ENCODE results near the gene AKIRIN2.
A peak's percentile ranks its signal among the peaks of the same experiment; 100 is the strongest.

AKIRIN2 gene

DNA sequence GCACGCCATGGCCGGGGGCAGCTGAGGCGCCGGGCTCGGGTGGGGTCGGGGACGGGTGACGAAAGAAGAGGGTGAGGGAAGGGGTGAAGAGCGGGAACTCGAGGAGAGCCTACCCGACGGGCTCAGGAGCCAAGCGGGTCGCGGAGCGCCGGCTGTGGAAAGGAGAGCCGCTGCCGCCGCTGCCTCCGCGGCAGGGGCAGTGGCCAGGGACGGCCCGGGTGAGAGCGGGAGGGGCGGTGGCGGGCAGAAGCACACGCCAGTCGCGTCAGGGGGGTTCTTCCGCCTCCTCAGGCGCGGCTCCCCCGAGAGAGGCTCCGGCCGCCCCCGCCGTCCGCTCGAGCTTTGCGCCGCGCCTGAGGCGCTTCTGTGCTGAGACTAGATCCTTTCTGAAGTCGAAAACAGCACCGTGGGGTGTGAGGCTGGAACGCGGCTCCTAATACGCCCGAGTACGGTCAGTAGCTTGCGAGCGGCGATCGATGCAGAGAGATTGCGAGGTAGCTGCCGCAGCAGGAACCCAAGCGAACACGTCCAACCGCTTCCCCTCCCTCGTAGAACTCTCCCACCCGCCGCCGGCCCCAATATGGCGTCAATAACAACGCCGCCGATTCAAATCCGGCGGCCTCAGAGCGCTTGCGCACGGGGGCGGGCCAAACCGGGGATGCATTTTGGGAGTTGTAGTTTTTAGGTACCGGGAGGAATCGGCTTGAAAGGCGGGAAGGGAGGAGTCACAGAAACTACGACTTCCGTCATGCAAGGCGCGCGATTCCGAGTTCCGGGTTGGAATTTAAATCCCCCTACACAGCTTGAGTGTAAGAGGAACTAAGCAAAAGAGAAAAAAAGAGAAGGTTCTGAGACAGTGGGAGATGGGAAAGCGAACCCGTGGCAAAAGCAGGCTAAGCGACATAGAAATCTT, at the start of gene AKIRIN2:
AKIRIN2 (minus strand) TSS at position 558 of the 913 bp plus-strand sequence; CDS start at position 9, 549 bp downstream.
- DNase-seq (ENCODE audit: extremely low read depth, low read depth), result peak; percentile 98
- peak within 1 kb of the TSS; percentile 82 for H3K4me3 ChIP-seq (replicated peaks; ENCODE audit: low read depth, low read length)
- TF ChIP-seq CTCF (IDR thresholded peaks at IDR 0.05; ENCODE audit: low read depth, low read length, missing control alignments), result no peak

GRCh38 chr6:87747646-87748045, 45.6 kb upstream of the AKIRIN2 start:
- no peak for DNase-seq (ENCODE audit: extremely low read depth, low read depth)
- TF ChIP-seq CTCF (IDR thresholded peaks at IDR 0.05; ENCODE audit: low read depth, low read length, missing control alignments), result no peak
- no peak overlapping the region for H3K4me3 ChIP-seq (replicated peaks; ENCODE audit: low read depth, low read length)

DNA sequence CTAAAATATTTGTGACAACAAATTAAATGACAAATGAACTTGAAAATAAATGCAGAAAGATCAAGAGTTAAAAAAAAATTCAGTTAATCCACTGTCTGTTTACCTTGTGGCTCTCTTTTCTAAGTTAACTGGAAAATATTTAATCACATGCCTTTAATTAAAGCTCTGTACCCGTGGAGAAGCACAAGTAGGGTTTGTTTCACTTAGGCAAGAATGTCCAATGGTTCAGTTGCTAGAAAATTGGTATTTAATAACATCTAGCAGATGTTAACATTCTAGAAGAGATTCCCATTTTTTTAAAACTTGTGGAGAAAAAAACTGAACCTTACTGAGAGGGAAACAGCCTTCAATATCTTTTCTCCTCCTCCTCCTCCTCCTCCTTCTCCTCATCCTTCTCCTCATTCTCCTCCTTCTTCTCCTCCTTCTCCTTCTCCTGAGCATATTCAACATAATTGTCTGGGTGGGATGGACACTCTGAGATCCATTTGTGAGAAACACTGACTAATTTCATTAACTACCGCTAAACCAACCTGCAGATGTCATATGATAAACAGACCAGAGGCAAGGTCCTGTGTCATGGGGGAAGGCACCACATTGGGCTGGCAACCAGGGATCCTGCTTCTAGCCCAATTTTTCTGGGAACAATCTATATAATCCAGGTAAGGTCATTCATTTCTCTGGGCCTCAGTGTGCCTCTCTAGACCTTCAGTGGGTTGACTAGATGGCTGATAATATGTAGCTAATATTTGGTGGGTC, 44.1 kb upstream of the AKIRIN2 start:
- no peak for DNase-seq (ENCODE audit: extremely low read depth, low read depth)
- H3K4me3 ChIP-seq (replicated peaks; ENCODE audit: low read depth, low read length), result no peak overlapping the region
- no peak for TF ChIP-seq CTCF (IDR thresholded peaks at IDR 0.05; ENCODE audit: low read depth, low read length, missing control alignments)

DNA sequence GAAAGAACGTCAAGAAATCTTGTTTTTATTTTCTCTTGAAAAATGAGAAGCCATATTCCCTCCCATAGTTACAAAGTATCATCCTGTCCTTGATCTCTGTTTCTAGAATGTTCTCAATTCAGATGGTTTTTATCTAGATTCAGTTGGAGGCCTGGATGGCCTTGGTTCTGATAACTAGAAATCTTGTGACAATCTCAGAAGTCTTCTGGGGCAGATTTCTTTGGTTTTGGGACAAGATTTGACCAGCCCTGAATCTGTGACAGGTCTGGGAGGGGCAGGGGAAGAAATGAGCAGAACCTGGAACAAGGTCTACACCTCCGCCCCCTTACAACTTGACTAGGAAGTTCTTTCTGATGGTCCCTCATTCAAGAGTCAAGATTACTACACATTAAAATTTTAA, 41.4 kb upstream of the AKIRIN2 start:
- no peak overlapping the region for H3K4me3 ChIP-seq (replicated peaks; ENCODE audit: low read depth, low read length)
- DNase-seq (ENCODE audit: extremely low read depth, low read depth), result no peak
- TF ChIP-seq CTCF (IDR thresholded peaks at IDR 0.05; ENCODE audit: low read depth, low read length, missing control alignments), result no peak

- TF ChIP-seq CTCF (IDR thresholded peaks at IDR 0.05; ENCODE audit: low read depth, low read length, missing control alignments), result no peak
- H3K4me3 ChIP-seq (replicated peaks; ENCODE audit: low read depth, low read length), result no peak overlapping the region
- no peak for DNase-seq (ENCODE audit: extremely low read depth, low read depth)
Observed at GRCh38 chr6:87742106-87742505, 40.1 kb upstream of the AKIRIN2 start.

DNA sequence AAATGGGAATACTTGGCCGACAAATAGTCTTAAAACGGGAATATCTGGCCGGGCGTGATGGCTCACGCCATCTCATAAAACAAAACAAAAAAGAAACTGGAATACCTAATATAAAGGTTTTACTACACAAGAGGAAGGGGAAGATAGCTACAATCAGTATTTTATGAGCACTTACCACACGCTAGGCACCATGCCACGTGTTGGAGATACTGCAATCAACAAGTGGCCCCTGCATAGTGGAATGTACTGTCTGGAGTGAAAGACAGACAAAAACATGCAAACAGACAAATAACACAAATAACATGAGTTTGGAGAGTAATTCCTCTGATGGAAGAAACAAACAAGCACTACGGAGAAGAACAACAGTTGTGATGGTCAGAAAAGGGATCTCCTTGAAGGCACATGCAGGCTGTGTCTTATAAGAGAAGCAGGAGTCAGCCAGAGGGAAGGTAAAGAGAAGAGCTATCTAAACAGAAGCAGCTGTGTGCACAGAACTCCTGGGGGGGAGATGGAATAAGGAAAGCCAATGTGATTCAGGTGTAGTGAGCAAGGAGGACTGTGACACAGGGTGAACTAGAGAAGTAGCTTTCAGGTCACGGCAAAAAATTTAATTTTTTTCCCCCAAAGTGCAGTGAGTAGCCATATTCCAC, 39.1 kb upstream of the AKIRIN2 start:
- TF ChIP-seq CTCF (IDR thresholded peaks at IDR 0.05; ENCODE audit: low read depth, low read length, missing control alignments), result no peak
- DNase-seq (ENCODE audit: extremely low read depth, low read depth), result no peak
- H3K4me3 ChIP-seq (replicated peaks; ENCODE audit: low read depth, low read length), result no peak overlapping the region

All from HFF-Myc (cell line).